IMR-90 (cell line): ENCODE results near the gene FGFR4. TPM values are rescaled to one million over a fixed set of nuclear protein-coding genes. Genes with fewer than 3 reads are reported as not detected.

Experiments used
- ATAC-seq: fragments of 200-7000 bp; cut with Tn5 transposase; 2 replicates; pipeline ENCODE4 v1.9.1; 2020; ENCODE audit warnings: low read depth, mild to moderate bottlenecking, moderate library complexity
- BruUV-seq: library from RNA; stranded (reverse); fragments of 400-500 nt; replicated peaks from 2 replicates; lab custom pipeline; 2021; lab: Mats Ljungman, UMichigan
- CTCF ChIA-PET: fragments of 300-600 bp; formaldehyde crosslinking; extraction: SDS; loops from one replicate; lab custom pipeline; 2021; ENCODE audit warnings: antibody characterized with exemption; lab: Yijun Ruan, JAX
- POLR2A ChIA-PET: fragments of 300-600 bp; sonication (Branson Sonifier 250); formaldehyde crosslinking; loops from one replicate; lab custom pipeline; 2022; ENCODE audit warnings: antibody characterized with exemption; ENCODE audit not compliant: unreplicated experiment; lab: Charles Lee
- DNase-seq: peaks from one replicate; pipeline ENCODE4 v3.0.0; 2013
- H2AFZ ChIP-seq: replicated peaks from 2 replicates; pipeline ENCODE3; 2013; ENCODE audit warnings: low read length, mild to moderate bottlenecking; ENCODE audit not compliant: poor library complexity
- H2AK5ac ChIP-seq: 2 replicates; pipeline ENCODE4 v1.6.1; 2013; ENCODE audit warnings: low read depth, low read length, inconsistent platforms
- H2AK9ac ChIP-seq: replicated peaks from 2 replicates; pipeline ENCODE3; 2013; ENCODE audit warnings: mild to moderate bottlenecking, low read depth, low read length, moderate library complexity; ENCODE audit not compliant: poor library complexity
- H2BK120ac ChIP-seq: 2 replicates; pipeline ENCODE4 v1.6.1; 2013; ENCODE audit warnings: low read depth, low read length, inconsistent platforms
- H2BK15ac ChIP-seq: 3 replicates; pipeline ENCODE4 v1.6.1; 2013; ENCODE audit warnings: low read depth, low read length, inconsistent platforms
- H2BK20ac ChIP-seq: 2 replicates; pipeline ENCODE4 v1.6.1; 2013; ENCODE audit warnings: low read depth, mild to moderate bottlenecking, inconsistent platforms, low read length, moderate library complexity
- H2BK5ac ChIP-seq: 2 replicates; pipeline ENCODE4 v1.6.1; 2013; ENCODE audit warnings: mild to moderate bottlenecking, low read depth, low read length, inconsistent platforms; ENCODE audit not compliant: poor library complexity, severe bottlenecking
- H3K14ac ChIP-seq: replicated peaks from 2 replicates; pipeline ENCODE4 v1.6.1; 2013; ENCODE audit warnings: low read depth, low read length, inconsistent platforms
- H3K18ac ChIP-seq: 2 replicates; pipeline ENCODE4 v1.6.1; 2013; ENCODE audit warnings: low read depth, low read length, control low read depth
- H3K23ac ChIP-seq: 2 replicates; pipeline ENCODE4 v1.6.1; 2013; ENCODE audit warnings: low read depth, low read length, inconsistent platforms
- H3K27ac ChIP-seq: 2 replicates; pipeline ENCODE4 v1.5.1; 2013; ENCODE audit warnings: mild to moderate bottlenecking, control low read depth, low read length; ENCODE audit not compliant: insufficient read depth
- H3K27me3 ChIP-seq: 2 replicates; pipeline ENCODE4 v1.6.1; 2013; ENCODE audit warnings: low read length; ENCODE audit not compliant: control insufficient read depth, insufficient read depth
- H3K36me3 ChIP-seq: 2 replicates; pipeline ENCODE4 v1.6.1; 2013; ENCODE audit warnings: low read length, mixed read lengths; ENCODE audit not compliant: control insufficient read depth, insufficient read depth
- H3K4ac ChIP-seq: 2 replicates; pipeline ENCODE4 v1.6.1; 2013; ENCODE audit warnings: low read depth, low read length, inconsistent platforms
- H3K4me1 ChIP-seq: 2 replicates; pipeline ENCODE4 v1.6.1; 2013; ENCODE audit warnings: low read length, mixed read lengths; ENCODE audit not compliant: control insufficient read depth, insufficient read depth
- H3K4me2 ChIP-seq: 2 replicates; pipeline ENCODE4 v1.6.1; 2013; ENCODE audit warnings: low read depth, mild to moderate bottlenecking, control low read depth, low read length, moderate library complexity
- H3K4me3 ChIP-seq: 2 replicates; pipeline ENCODE4 v1.5.1; 2013; ENCODE audit warnings: low read depth, mild to moderate bottlenecking, control low read depth, low read length, moderate library complexity; ENCODE audit not compliant: insufficient read depth
- H3K56ac ChIP-seq: 2 replicates; pipeline ENCODE4 v1.6.1; 2013; ENCODE audit warnings: low read length, inconsistent platforms; ENCODE audit not compliant: insufficient read depth; ENCODE audit errors: extremely low read depth
- H3K79me1 ChIP-seq, 2 experiments: 2 replicates each; pipeline ENCODE4 v1.6.1; 2013; ENCODE audit warnings: low read length in 2 of 2, inconsistent platforms in 1 of 2, low read depth in 1 of 2
- H3K9ac ChIP-seq: 2 replicates; pipeline ENCODE4 v1.6.1; 2013; ENCODE audit warnings: low read depth, low read length, control low read depth
- H3K9me1 ChIP-seq: 2 replicates; pipeline ENCODE4 v1.6.1; 2013; ENCODE audit warnings: low read length, inconsistent platforms; ENCODE audit not compliant: insufficient read depth
- H3K9me3 ChIP-seq: 2 replicates; pipeline ENCODE4 v1.6.1; 2013; ENCODE audit warnings: low read length; ENCODE audit not compliant: control insufficient read depth, insufficient read depth
- H4K20me1 ChIP-seq: 2 replicates; pipeline ENCODE4 v1.6.1; 2013; ENCODE audit warnings: low read length, inconsistent platforms; ENCODE audit not compliant: insufficient read depth
- H4K5ac ChIP-seq: 2 replicates; pipeline ENCODE4 v1.6.1; 2013; ENCODE audit warnings: mild to moderate bottlenecking, low read depth, low read length, control low read depth
- H4K8ac ChIP-seq, 2 experiments: 2 replicates each; pipeline ENCODE4 v1.6.1; 2013; ENCODE audit warnings: low read depth in 2 of 2, low read length in 2 of 2, control low read depth in 1 of 2, inconsistent platforms in 1 of 2
- H4K91ac ChIP-seq: 2 replicates; pipeline ENCODE4 v1.6.1; 2013; ENCODE audit warnings: low read depth, low read length, inconsistent platforms; ENCODE audit not compliant: insufficient read depth
- FOS ChIP-seq: fragments of 150-350 bp; IDR thresholded peaks from 2 replicates; pipeline ENCODE4 v1.6.1; 2016; ENCODE audit warnings: low read depth, low read length
- MAFK ChIP-seq: IDR thresholded peaks from 2 replicates; pipeline ENCODE4 v1.6.1; 2012; ENCODE audit warnings: low read depth, low read length, improper control_type of control experiment
- WGBS, 2 experiments: methylation state at CpG; one replicate each; pipeline versions ENCODE4 v1.1.5 to v1.1.7; 2013; ENCODE audit warnings: missing lambda C conversion rate in 2 of 2; ENCODE audit not compliant: insufficient read length in 1 of 2; ENCODE audit errors: extremely low coverage in 2 of 2; 5-methylcytosine and 5-hydroxymethylcytosine counted together
- dilution Hi-C: fragments of 300-500 bp; cut with HindIII; formaldehyde crosslinking; loops from one replicate; pipeline ENCODE4 v1.14.3; 2018; ENCODE audit warnings: low sequenced_read_pairs; ENCODE audit not compliant: unreplicated experiment
- in situ Hi-C: fragments of 300-500 bp; cut with MboI; formaldehyde crosslinking; loops from 3 replicates; pipeline ENCODE4 v1.14.3; 2019; ENCODE audit warnings: low sequenced_read_pairs, inconsistent platforms, mixed read lengths
- intact Hi-C: fragments of 100-400 bp; cut with micrococcal nuclease; formaldehyde crosslinking; loops from 2 replicates; pipeline ENCODE4 v1.10.0; 2022
- polyA plus RNA-seq, 3 experiments: library from polyadenylated mRNA; depleted of rRNA; stranded (reverse); fragments of >200 nt; gene quantifications; 2 replicates each; pipeline ENCODE4 v1.2.3, GENCODE V29; 2012; ENCODE audit warnings: low replicate concordance in 1 of 3
- total RNA-seq: library from RNA; depleted of rRNA; stranded (reverse); fragments of >200 nt; gene quantifications from 2 replicates; pipeline ENCODE4 v1.2.3, GENCODE V29; 2012

The FGFR4 gene
- total and polyA plus RNA-seq, 2 of the 4 experiments (the other 2 are of a cell fraction), result 0.90 to 2.4 TPM

GRCh38 chr5:177084175-177084574 is 2.5 kb upstream of the FGFR4 start:
- POLR2A ChIA-PET, result no interaction called here
- no peak for DNase-seq

More at GRCh38 chr5:177084175-177084574, 2.5 kb upstream of the FGFR4 start:
- H3K27ac ChIP-seq, result no peak overlapping the region
- H4K5ac ChIP-seq, result no peak overlapping the region
- H2BK20ac ChIP-seq, result no peak overlapping the region
- no peak overlapping the region for H3K4ac ChIP-seq
- H3K14ac ChIP-seq, result no peak overlapping the region
- CTCF ChIA-PET, result interaction anchor here (0.9 kb wide), 1 partner anchor 12 kb away, joined by 3 read pairs; no protein-coding TSS in a partner anchor
- H3K23ac ChIP-seq, result no peak overlapping the region
- no peak overlapping the region for H4K91ac ChIP-seq
- peaks cover 4% of the 10 kb centered on the region; the same call in 1 of the 2 replicates for H3K4me1 ChIP-seq
- WGBS, 2 experiments, result 100% methylated on average over 1 of the region's 4 CpGs; no CpG with 5 or more reads in 1 of the 2 experiments
- ATAC-seq, result no peak
- no peaks in the 10 kb centered on the region for H3K9me3 ChIP-seq
- no peaks in the 10 kb centered on the region for H4K20me1 ChIP-seq
- dilution Hi-C loops (no loop called here), intact Hi-C loops (no loop called here), in situ Hi-C loops (no loop called here)
- H3K27me3 ChIP-seq, result peaks cover 8% of the 10 kb centered on the region
- no peak overlapping the region for H3K18ac ChIP-seq
- no peak overlapping the region for H2BK15ac ChIP-seq
- H3K4me2 ChIP-seq, result no peak overlapping the region
- H4K8ac ChIP-seq, result no peak overlapping the region
- no peak overlapping the region for H2AK9ac ChIP-seq
- H3K4me3 ChIP-seq, result no peak overlapping the region
- H3K9me1 ChIP-seq, result no peaks in the 10 kb centered on the region
- no peak overlapping the region for H3K56ac ChIP-seq
- no peaks in the 10 kb centered on the region for H3K36me3 ChIP-seq
- no peak overlapping the region for H2BK120ac ChIP-seq
- H2BK5ac ChIP-seq, result no peak overlapping the region
- H2AFZ ChIP-seq, result no peak overlapping the region
- no peak for TF ChIP-seq FOS
- TF ChIP-seq MAFK, result no peak
- no peak overlapping the region for H3K9ac ChIP-seq
- H2AK5ac ChIP-seq, result no peak overlapping the region
- no TSS peak for BruUV-seq
- H3K79me1 ChIP-seq, result no peaks in the 10 kb centered on the region
